Stomach (tissue), 9 donors: ENCODE measurements around the gene SLC23A1. TPM values are rescaled to one million over a fixed set of nuclear protein-coding genes. Genes with fewer than 3 reads are reported as not detected.

Source experiments
- DNase-seq, 2 donors: peaks; one replicate each; pipeline versions ENCODE4 v3.0.0 to v3.0.0-alpha.2; 2013 to 2019
- H3K27ac ChIP-seq, 5 donors: fragments of 200-600 bp in 4 of 5; sonication (generic) in 4 of 5; one replicate each; pipeline ENCODE4 v1.5.1; 2013 to 2019; ENCODE audit warnings: mild to moderate bottlenecking in 1 of 5, moderate library complexity in 1 of 5
- H3K27me3 ChIP-seq, 3 donors: fragments of 200-600 bp; sonication (generic); one replicate each; pipeline ENCODE4 v1.5.1; 2017 to 2019; ENCODE audit warnings: mixed run types in 1 of 3
- H3K36me3 ChIP-seq, 4 donors: fragments of 200-600 bp; sonication (generic); 1 replicate in 3 of 4; 2 replicates in 1 of 4; pipeline ENCODE4 v1.5.1; 2016 to 2019
- H3K4me1 ChIP-seq, 4 donors: fragments of 200-600 bp; sonication (generic); one replicate each; pipeline ENCODE4 v1.5.1; 2016 to 2019
- H3K4me3 ChIP-seq, 4 donors: fragments of 200-600 bp; sonication (generic) in 3 of 4; one replicate each; pipeline ENCODE4 v1.5.1; 2016 to 2019; ENCODE audit warnings: mild to moderate bottlenecking in 1 of 4
- H3K9me3 ChIP-seq, 4 donors: fragments of 200-600 bp; sonication (generic); one replicate each; pipeline ENCODE4 v1.5.1; 2016 to 2019
- EP300 ChIP-seq: sonication (generic); formaldehyde crosslinking; IDR thresholded peaks from one replicate; pipeline ENCODE4 v1.6.1; 2017; ENCODE audit warnings: antibody characterized with exemption
- POLR2A ChIP-seq, 4 donors: fragments of 450-650 bp; IDR thresholded peaks; one replicate each; pipeline ENCODE4 v1.6.1; 2016; ENCODE audit warnings: antibody characterized with exemption in 4 of 4, control low read depth in 2 of 4, mild to moderate bottlenecking in 1 of 4, moderate library complexity in 1 of 4
- POLR2AphosphoS5 ChIP-seq, 3 donors: sonication (generic); formaldehyde crosslinking; IDR thresholded peaks; one replicate each; pipeline ENCODE4 v1.6.1; 2016; ENCODE audit warnings: antibody characterized with exemption in 3 of 3
- WGBS, 5 donors: extraction: QIAGEN DNeasy Blood & Tissue Kit in 3 of 5; methylation state at CpG; one replicate each; pipeline versions ENCODE4 v1.1.5 to v1.1.7; 2013 to 2018; 5-methylcytosine and 5-hydroxymethylcytosine counted together
- intact Hi-C: fragments of 100-400 bp; cut with DNase I; formaldehyde crosslinking; loops from one replicate; pipeline ENCODE4 v1.15.1; 2023; ENCODE audit warnings: low total_unique reads
- polyA plus RNA-seq, 3 donors: library from polyadenylated mRNA; stranded (reverse); fragments of 200-250 nt; gene quantifications; one replicate each; pipeline ENCODE4 v1.2.3, GENCODE V29; 2013
- total RNA-seq, 5 donors: library from RNA; depleted of rRNA; stranded (reverse); fragments of >200 nt; gene quantifications; one replicate each; pipeline versions ENCODE4 v1.1.0 to v1.2.3, GENCODE V29; 2014 to 2016
- TF ChIP-seq, protein P1 (sequence below), 7 experiments: fragments of 450-650 bp in 4 of 7; fragments of 200-600 bp in 3 of 7; sonication (generic) in 3 of 7; IDR thresholded peaks; one replicate each; pipeline ENCODE4 v1.5.1; 2016 to 2019; ENCODE audit warnings: antibody characterized with exemption in 7 of 7, control low read depth in 2 of 7, mild to moderate bottlenecking in 1 of 7
- donor health status: healthy with polysubstance abuse.
- donor health status: Bipolar disorder and iron deficiency.
- donor health status: healthy.

SLC23A1 gene
- total and polyA plus RNA-seq, 8 donors = 0.37 TPM; not detected in 7

DNA sequence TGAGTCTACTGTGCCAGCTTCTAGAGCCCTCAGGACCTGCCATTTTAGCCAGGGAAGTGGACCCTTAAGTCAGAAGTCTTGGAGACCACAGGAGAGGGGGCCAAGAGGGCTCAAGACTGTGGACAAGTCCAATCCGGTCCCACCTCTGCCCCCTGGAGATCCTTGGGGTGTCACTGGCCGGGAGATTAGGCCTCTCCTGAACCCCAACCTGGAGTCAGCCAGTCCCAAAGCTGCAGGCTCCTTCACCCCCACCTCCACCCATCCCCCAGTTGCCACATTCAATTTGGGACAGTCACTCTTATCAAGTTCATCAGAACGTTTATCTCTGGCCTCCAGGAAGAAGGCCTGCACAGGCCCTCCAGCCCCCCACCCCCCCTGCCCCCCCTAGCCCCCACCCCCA lies 290 bp downstream of the SLC23A1 start:
- 45 to 61% (median 52%) methylated on average over 3 of the region's 3 CpGs for WGBS, 5 donors
- intact Hi-C loops = no loop called here
- Histone ChIP-seq H3K27me3 (no peaks in the 10 kb centered on the region), H3K9me3 (no peaks in the 10 kb centered on the region), H3K4me3 (no peak overlapping the region), H3K36me3 (peaks cover 0 to 4% (median 2%) of the 10 kb centered on the region in 4 donors), H3K4me1 (peaks cover 23 to 54% (median 40%) of the 10 kb centered on the region in 4 donors), H3K27ac (no peak overlapping the region)
- TF ChIP-seq POLR2AphosphoS5 (IDR thresholded peaks at IDR 0.05) = no peak
- TF ChIP-seq EP300 = no peak
- TF ChIP-seq POLR2A (IDR thresholded peaks at IDR 0.05) = no peak
- TF ChIP-seq, protein P1, sequence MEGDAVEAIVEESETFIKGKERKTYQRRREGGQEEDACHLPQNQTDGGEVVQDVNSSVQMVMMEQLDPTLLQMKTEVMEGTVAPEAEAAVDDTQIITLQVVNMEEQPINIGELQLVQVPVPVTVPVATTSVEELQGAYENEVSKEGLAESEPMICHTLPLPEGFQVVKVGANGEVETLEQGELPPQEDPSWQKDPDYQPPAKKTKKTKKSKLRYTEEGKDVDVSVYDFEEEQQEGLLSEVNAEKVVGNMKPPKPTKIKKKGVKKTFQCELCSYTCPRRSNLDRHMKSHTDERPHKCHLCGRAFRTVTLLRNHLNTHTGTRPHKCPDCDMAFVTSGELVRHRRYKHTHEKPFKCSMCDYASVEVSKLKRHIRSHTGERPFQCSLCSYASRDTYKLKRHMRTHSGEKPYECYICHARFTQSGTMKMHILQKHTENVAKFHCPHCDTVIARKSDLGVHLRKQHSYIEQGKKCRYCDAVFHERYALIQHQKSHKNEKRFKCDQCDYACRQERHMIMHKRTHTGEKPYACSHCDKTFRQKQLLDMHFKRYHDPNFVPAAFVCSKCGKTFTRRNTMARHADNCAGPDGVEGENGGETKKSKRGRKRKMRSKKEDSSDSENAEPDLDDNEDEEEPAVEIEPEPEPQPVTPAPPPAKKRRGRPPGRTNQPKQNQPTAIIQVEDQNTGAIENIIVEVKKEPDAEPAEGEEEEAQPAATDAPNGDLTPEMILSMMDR (IDR thresholded peaks at IDR 0.05) = no peak
- no peak for DNase-seq

DNA sequence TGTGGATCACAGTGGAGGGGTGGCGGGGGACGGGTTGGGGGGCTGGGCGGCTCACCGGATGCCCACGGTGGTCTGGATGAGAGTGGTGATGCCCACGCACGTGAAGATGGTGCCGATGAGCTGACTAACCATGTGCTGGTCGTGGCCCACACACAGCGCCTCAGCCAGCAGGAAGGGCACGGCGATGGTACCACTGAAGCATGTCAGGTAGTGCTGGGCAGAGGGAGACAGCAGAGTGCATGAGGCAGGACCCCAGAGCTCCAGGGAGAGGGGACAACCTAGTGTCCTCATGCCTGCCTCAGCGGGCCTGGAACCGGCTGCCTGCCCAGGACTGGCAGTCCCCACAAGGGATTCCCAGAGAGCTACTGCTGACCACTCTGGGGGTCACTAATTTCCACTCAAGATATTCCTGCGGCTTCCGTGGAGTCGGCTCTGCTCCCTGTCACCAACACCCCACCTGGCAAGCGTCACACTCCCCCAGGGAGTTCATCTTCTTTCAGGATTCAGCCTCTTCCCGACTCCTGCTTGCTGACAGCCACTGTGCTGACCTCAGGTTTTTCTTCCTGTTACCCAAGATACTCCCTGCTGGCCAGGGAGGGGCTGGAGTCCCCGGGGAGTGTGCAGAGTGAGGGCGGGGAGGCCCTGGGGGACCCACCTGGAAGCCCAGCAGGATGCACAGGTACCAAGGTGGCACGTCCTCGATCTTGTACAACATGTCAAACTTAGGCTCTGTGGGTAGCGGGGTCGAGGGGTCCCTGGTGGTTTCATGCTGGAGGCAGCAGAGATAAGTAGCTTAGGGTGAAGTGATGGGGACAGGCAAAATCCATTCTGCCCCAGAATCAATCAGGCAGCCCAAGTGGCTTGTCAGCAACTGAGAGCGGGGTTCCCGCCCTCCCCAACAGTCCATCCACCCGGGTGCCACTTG lies 998 bp downstream of the SLC23A1 start:
- no peak overlapping the region for H3K27ac ChIP-seq
- H3K36me3 ChIP-seq = peaks cover 0 to 6% (median 2%) of the 10 kb centered on the region in 4 donors
- TF ChIP-seq EP300 (no peak), POLR2A (IDR thresholded peaks at IDR 0.05) (no peak), POLR2AphosphoS5 (IDR thresholded peaks at IDR 0.05) (no peak)
- TF ChIP-seq, protein P1 (IDR thresholded peaks at IDR 0.05) = no peak
- no peaks in the 10 kb centered on the region for H3K27me3 ChIP-seq
- no peak for DNase-seq
- H3K4me1 ChIP-seq = peaks cover 22 to 51% (median 37%) of the 10 kb centered on the region in 4 donors
- no peak overlapping the region for H3K4me3 ChIP-seq
- H3K9me3 ChIP-seq = no peaks in the 10 kb centered on the region
- WGBS, 5 donors = 85 to 91% (median 87%) methylated on average over 28 of the region's 28 CpGs
- intact Hi-C loops = no loop called here

DNA sequence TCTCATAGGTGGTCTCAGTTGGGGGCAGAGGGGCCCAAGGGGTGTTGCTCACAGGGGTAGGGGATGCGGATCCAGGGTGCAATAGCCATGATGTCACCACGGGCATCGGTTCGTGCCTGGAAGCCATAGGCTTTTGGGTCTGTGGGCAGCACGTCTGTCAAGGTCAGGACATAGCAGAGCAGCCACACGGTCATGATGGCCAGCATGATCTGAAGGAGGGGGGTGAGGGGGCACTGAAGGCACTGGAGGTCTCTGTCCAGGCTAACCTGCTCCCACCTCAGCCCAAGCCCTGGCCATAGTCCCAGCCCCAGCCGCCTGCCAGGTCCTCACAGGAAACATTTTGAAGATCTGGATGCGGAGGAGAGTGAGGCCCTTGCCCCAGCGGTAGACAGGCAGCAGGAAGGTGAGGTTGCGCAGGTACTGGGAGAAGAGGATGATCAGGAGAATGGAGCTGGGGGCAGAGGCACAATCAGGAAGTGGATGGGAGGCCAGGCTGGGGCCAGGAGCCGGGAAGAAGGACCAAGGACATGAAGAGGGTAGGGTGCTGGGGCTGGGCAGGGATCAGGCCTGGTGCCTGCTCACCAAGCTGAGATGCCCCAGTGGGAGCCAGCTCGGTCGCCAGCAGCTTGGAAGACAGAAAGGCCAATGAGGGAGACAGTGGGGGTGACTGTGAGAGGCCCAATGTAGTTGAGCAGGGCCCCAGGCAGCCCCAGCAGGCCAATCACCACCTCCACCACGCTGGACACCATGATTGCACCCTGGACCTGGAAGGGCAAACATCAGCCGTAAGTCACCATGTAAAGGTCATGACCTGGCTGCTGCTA lies 3.3 kb downstream of the SLC23A1 start:
- Histone ChIP-seq H3K4me3 (no peak overlapping the region), H3K4me1 (peaks cover 18 to 41% (median 29%) of the 10 kb centered on the region in 4 donors), H3K9me3 (no peaks in the 10 kb centered on the region), H3K27me3 (no peaks in the 10 kb centered on the region), H3K27ac (no peak overlapping the region), H3K36me3 (peaks cover 0 to 11% (median 5%) of the 10 kb centered on the region in 4 donors)
- 84 to 89% (median 86%) methylated on average over 15 of the region's 15 CpGs for WGBS, 5 donors
- TF ChIP-seq POLR2A (IDR thresholded peaks at IDR 0.05) (no peak), EP300 (no peak), POLR2AphosphoS5 (IDR thresholded peaks at IDR 0.05) (no peak)
- TF ChIP-seq, protein P1 (IDR thresholded peaks at IDR 0.05) = no peak
- no peak for DNase-seq
- intact Hi-C loops = no loop called here

DNA sequence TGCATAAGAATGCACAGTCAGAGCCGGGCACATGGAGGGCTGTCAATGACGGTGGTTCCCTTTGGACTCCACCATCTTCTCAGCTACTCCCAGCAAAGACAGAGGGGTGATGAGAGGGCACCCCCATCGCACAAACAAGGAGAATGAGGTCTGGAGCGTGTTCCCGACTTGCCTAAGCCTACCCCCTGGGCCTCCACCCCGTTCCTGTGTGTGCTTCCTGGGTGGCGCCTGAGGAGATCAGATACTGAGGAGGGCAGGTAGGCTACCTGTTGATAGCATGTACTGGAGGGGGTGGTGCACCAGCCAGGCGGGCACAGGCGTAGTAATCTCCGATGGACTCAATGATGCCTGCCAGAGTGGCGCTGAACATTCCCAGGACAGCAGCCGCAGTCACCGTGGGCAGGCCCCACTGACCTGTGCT lies 4.1 kb downstream of the SLC23A1 start:
- H3K4me3 ChIP-seq = no peak overlapping the region
- 33 to 59% (median 48%) methylated on average over 12 to 13 of the region's 13 CpGs for WGBS, 5 donors
- no peaks in the 10 kb centered on the region for H3K9me3 ChIP-seq
- peaks cover 0 to 15% (median 6%) of the 10 kb centered on the region in 4 donors for H3K36me3 ChIP-seq
- H3K27me3 ChIP-seq = no peaks in the 10 kb centered on the region
- H3K4me1 ChIP-seq = peaks cover 9 to 32% (median 22%) of the 10 kb centered on the region in 4 donors
- TF ChIP-seq POLR2A (IDR thresholded peaks at IDR 0.05) = no peak
- TF ChIP-seq POLR2AphosphoS5 (IDR thresholded peaks at IDR 0.05) = peak in 1 of 3 donors; percentile 32
- H3K27ac ChIP-seq = peak overlapping the region in 1 of 5 donors; percentile 19
- DNase-seq = no peak
- intact Hi-C loops = no loop called here
